Measurements from ENCODE around the gene MSH6.

Gene MSH6, protein sequence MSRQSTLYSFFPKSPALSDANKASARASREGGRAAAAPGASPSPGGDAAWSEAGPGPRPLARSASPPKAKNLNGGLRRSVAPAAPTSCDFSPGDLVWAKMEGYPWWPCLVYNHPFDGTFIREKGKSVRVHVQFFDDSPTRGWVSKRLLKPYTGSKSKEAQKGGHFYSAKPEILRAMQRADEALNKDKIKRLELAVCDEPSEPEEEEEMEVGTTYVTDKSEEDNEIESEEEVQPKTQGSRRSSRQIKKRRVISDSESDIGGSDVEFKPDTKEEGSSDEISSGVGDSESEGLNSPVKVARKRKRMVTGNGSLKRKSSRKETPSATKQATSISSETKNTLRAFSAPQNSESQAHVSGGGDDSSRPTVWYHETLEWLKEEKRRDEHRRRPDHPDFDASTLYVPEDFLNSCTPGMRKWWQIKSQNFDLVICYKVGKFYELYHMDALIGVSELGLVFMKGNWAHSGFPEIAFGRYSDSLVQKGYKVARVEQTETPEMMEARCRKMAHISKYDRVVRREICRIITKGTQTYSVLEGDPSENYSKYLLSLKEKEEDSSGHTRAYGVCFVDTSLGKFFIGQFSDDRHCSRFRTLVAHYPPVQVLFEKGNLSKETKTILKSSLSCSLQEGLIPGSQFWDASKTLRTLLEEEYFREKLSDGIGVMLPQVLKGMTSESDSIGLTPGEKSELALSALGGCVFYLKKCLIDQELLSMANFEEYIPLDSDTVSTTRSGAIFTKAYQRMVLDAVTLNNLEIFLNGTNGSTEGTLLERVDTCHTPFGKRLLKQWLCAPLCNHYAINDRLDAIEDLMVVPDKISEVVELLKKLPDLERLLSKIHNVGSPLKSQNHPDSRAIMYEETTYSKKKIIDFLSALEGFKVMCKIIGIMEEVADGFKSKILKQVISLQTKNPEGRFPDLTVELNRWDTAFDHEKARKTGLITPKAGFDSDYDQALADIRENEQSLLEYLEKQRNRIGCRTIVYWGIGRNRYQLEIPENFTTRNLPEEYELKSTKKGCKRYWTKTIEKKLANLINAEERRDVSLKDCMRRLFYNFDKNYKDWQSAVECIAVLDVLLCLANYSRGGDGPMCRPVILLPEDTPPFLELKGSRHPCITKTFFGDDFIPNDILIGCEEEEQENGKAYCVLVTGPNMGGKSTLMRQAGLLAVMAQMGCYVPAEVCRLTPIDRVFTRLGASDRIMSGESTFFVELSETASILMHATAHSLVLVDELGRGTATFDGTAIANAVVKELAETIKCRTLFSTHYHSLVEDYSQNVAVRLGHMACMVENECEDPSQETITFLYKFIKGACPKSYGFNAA (N-terminal part only)

DNA sequence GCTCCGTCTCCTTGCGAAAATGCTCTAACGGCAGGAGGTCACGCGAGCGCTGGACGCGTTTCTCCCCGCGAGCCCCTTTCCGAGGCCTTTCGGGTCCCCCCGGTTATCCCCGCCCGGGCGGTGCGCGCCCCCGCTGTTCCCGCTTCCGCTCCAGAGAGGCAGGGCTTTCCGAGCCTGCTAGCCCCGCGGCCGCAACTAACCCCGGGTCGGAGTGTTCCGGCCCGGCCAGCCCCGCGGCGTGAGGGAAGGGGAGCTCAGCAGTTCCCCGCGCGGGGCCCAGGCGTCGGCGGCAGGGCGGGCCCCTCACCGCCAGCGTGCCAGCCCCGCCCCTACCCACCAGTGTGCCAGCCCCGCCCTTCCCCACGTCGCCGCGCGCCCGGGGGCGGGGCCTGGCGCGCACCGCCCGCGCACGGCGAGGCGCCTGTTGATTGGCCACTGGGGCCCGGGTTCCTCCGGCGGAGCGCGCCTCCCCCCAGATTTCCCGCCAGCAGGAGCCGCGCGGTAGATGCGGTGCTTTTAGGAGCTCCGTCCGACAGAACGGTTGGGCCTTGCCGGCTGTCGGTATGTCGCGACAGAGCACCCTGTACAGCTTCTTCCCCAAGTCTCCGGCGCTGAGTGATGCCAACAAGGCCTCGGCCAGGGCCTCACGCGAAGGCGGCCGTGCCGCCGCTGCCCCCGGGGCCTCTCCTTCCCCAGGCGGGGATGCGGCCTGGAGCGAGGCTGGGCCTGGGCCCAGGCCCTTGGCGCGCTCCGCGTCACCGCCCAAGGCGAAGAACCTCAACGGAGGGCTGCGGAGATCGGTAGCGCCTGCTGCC lies at the start of gene MSH6:
MSH6 (plus strand) TSS at position 475 of the 815 bp plus-strand sequence; CDS start at position 564, 89 bp downstream.
- peak; percentile 48 to 93 (median 86) for DNase-seq

DNA sequence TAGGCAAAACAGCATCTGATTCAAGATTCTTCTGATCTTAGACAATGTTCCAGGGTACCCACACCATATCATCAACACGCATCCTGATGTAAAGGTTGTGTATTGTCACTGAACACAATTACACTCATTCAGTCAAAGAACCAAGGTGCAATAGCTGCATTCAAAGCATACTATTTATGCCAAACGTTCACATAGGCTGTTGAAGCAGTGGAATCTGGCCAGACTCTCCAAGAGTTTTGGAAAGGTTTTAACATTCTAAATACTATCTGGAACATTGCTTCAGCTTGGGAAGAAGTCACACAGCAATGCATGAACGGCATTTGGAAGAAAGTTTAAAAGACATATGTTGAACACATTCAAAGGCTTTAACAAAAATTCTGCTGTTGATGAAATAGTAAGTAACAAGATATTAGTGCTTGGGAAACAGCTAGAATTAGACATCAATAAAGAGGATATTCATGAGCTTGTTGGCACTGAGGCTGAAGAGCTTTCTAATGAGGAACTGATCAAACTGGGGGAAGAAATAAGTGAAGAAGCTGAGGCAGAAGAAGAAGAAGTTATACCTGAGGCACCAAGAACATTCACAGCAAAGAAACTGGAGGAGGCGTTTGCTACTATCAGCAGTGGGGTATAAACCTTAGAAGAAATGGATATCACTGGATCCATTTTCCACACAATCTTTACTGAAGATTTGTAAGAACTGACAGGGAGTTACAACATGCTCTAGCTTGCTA lies 47.6 kb upstream of the MSH6 start:
- no peak for DNase-seq

DNA sequence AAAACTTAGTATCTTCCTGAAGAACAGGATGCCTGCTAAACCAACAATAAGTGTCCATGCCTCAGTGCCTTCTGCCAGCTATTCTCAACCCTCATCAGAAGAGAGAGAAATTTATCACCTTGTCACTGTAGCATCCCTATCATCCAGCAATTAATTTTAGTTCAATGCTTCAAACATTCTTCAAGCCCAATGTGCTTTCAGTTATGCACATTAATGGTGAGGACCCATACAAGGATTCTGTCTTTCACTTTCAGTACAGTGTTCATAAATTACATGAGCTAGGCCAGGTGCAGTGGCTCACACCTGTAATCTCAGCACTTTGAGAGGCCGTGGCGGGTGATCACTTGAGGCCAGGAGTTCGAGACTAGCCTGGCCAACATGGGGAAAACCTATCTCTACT lies 47.0 kb upstream of the MSH6 start:
- DNase-seq = no peak

DNA sequence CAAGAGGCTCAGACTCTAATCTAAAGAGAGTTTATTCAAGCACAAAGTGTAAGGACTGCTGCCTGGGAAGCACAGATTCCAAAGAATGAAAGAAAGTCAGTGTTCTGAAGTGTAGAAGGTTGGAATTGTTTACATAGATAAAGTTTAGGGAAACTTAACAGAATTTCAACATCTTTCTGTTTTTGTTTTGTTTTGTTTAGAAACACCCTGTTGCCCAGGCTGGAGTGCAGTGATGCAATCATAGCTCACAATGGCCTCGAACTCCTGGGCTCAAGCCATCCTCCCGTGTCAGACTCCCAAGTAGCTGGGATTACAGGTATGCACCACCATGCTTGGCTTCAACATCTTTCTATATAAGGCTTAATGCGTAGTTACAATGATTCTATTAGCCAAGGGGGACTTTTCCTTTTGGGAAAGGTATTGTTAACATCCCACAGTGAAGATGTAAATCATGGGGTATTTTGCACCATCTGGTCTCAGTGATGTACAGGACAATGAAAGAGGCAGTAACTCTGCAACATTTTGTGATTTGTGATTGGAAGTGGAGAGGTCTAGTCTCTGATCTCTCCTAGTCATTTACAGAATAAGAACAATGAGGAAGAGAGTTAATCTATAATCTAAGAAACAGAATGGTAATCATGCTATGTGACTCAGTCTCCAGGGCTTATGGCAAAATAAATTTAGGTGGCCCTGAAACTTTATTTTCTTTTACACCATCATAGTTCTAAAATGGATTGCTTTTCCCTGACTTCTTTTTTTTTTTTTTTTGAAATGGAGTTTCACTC lies 45.6 kb upstream of the MSH6 start:
- DNase-seq = no peak

DNA sequence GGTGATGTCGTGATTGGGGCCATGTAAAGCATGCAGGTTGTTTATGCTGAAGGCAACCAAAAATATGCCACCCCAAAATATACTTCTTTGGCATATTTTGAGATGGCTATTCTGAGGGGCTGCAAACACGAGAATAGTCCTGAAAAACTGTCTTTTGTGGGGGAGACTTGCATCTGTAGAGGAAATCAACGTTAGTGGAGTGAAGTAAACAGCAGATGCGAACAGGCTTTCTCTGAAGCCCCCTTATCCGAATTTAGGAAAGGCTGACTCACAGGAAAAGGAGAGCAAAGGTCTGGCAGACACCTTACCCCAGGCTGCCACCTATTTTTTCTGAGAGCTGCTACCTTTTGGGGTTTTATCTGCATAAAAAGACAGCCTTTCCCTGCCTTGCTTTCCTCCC lies 44.6 kb upstream of the MSH6 start:
- DNase-seq = no peak

DNA sequence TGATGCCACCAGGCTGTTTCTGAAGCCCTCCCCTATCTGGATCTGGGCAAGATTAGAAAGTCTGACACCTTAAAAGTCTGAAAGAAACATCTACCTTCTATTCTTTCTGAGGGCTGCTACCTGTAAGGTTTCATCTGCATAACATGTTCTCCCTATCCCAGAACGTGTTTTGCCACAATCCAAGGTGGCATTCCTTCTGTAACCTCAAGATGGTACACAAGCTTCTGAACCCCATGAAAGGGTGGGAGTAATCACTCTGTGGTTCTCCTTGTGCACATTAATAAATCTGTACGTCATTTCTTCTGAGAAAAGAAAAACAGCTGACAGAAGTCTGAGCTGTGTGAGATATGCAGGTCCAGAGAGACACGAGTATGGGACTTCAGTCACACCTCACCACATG lies 41.8 kb upstream of the MSH6 start:
- DNase-seq = no peak

DNA sequence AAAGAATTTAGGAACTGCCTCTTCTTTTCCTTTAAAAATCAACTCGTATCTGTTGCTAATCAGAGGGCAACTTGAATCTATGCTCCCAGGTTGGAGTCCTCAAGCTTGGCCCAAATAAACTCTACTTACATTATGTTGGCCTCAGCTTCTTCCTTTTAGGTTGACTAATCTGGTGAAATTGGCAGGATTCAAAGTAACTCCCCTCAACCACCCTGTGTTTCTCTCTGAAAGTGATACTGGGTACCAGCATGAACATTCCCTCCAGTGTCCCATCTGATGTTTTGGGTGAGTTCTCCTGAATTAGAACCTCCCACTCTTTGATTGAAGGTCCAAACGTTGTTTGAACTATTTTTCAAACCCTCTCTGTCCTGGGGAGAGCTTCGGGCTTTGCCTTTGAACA lies 41.3 kb upstream of the MSH6 start:
- no peak for DNase-seq

DNA sequence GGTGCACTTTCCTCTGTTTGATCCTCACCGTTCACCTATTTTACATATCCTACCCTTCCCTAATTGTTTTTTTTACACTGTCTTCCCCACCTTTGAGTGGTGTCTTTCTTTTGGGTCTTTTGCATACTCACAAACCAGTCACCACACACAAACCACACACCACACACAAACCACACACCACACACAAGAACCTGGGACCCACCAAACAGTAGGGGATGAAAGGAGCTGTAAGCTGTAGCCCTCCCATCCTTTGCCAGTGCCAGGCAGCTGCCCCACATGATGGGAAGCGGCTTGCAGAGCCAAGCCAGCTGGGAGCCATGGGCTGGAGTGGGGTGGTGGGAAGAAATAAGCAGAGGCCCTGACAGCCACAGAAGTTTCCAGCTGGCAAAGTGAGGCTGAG lies 38.9 kb upstream of the MSH6 start:
- DNase-seq = no peak

DNA sequence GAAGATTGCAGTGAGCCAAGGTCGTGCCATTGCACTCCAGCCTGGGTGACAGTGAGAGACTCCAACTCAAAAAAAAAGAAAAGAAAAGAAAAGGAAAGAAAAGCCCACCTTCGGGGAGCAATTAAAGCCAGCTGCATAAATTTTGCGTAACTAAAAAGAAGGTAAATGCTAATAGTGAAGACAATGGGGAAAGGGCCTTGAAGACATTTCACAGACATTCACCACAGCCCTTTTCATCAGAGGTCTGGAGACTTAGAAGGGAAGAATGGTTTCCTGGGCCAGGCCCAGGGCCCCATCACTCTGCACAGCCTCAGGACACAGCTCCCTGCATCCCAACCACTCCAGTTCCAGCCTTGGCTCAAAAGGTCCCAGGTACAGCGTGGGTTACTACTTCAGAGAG lies 35.1 kb upstream of the MSH6 start:
- DNase-seq = no peak

DNA sequence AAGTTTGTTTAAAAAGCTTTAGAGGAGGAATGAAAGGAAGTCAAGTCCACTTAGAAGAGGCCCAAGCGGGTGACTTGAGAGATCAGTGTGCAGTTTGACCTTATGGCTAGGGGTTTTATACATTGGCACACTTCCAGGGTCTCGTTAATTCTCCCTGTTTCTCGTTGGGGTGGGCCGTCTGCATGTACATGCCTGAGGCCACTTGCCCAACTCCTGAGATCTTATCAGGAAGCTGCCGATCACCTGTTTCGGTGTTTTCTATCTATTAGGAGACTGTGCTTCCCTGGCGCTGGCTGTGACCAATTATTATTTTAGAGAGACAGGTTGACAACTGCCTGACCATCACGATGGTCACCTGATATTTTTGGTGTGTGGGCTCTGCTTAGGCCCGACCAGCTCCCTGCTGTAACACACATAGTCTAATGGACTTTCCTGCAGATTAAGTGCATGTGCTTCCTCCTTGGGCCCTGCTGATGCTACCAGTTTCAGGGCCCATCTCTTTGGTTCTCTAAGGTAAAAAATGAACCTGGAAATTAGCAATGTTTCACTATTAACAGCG lies 31.0 kb upstream of the MSH6 start:
- DNase-seq = peak in 7 of 58 donors; percentile 5 to 63 (median 17)

DNA sequence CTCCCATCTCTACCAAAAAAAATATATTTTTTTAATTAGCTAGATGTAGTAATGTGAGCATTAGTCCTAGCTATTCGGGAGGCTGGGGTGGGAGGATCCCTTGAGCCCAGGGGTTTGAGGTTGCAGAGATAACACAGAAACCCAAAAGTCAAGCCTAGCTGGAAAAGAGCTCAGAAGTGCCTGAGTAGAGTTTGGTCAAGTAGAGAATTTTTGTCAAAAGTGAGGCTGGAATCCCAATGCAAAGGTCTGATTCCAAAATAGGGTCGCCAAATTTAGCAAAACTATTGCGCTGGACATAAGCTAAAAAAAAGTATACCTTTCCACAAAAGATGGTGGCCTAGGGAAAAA lies 15.5 kb upstream of the MSH6 start:
- DNase-seq = no peak

DNA sequence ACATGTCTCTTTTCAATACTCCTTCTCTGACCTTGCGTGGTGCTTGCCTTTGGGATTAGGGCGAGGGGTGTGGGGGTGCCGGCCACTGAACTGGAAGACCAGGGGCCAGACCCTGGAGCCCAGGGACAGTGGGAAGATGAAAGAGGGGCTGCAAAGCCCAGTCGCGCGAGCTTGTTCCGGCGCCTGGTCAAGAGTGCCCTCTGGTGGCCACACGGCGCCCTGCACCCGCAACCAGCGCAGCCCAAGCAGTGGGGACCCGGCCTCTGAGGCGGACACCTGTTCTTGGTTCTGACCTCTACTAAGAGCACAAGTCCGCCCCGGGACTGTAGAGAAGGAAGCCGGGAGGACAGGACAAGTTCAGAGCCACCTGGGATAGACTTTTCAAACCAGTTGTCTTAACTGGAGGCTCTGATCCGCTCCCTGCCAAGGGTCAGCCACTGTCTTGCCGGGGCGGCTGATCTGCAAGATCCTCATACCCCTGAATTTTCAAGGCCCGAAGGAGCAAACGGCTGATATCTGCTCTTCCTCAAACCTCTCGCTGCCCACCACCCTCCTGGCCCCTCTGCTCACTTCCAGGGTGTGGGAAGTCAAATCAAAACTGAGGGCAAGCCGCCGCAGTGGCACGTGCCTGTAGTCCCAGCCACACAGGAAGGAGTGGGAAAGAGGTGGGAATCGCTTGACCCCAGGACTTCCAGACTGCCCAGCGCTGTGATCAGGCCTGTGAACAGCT lies 14.9 kb upstream of the MSH6 start:
- DNase-seq = peak in 54 of 58 donors; percentile 1 to 76 (median 50)

DNA sequence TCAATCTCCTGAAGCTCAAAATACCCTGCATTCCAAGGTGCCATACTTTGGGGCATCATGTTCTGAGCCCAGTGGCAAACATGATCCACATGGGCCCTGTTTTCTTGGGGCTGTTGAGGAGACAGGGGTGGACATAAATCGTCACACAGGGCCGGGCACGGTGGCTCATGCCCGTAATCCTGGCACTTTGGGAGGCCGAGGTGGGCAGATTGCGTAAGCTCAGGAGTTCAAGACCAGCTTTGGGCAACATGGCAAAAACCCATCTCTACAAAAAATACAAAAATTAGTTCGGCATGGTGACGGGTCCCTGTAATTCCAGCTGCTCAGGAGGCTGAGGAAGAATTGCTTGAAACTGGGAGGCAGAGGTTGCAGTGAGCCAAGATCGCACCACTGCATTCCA lies 13.6 kb upstream of the MSH6 start:
- no peak for DNase-seq

DNA sequence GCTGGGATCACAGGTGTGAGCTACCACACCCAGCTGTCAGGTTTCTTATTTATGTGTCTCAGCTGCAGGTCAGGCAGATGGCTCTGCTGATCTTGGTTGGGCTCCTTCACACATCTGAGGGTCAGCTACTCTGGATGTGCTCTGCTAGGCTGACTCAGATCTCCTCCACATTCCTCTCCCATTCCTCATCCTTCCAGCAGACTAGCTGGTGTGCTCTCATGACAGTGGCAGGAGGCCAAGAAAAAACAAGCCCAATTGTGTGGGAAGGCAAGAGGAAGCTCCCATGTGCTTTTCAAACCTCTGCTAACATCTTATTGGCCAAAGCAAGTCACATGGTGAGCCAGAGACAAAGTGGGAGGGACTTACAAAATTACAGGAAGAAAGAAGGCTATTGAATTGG lies 11.7 kb upstream of the MSH6 start:
- DNase-seq = peak in 37 of 58 donors; percentile 0 to 86 (median 37)

DNA sequence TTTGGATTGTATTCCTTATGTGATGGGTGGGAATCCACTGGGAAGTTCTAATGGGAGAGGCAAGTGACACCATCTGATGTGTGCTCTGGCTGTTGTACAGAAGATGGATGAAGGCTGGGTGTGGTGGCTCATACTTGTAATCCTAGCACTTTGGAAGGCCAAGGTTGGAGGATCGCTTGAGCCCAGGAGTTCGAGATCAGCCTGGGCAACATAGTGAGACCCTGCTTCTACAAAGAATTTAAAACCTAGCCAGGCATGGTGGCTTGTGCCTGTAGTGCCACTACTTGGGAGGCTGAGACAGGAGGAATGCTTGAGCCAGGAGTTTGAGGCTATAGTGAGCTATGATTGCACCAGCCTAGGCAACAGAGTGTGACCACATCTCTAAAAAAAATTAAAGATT lies 10.6 kb upstream of the MSH6 start:
- no peak for DNase-seq

DNA sequence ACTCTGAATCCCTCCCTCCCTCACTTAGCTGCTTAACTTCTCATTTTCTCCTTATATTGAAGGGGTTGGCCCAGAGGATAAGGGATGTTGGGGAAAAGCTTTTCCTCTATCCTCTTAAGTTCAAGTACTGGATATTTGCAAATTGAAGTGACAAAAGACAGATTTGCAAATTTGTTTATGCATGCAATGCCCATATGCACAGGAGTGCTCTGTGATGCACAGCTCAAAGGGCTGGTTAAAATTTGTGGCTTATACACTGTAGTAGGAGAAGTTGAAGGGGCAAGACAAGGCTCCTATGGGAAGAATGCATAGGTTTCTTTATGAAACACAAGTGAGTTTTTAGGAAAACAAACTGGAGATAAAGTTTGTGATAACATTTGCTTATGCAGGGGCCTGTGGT lies 8.4 kb upstream of the MSH6 start:
- no peak for DNase-seq

DNA sequence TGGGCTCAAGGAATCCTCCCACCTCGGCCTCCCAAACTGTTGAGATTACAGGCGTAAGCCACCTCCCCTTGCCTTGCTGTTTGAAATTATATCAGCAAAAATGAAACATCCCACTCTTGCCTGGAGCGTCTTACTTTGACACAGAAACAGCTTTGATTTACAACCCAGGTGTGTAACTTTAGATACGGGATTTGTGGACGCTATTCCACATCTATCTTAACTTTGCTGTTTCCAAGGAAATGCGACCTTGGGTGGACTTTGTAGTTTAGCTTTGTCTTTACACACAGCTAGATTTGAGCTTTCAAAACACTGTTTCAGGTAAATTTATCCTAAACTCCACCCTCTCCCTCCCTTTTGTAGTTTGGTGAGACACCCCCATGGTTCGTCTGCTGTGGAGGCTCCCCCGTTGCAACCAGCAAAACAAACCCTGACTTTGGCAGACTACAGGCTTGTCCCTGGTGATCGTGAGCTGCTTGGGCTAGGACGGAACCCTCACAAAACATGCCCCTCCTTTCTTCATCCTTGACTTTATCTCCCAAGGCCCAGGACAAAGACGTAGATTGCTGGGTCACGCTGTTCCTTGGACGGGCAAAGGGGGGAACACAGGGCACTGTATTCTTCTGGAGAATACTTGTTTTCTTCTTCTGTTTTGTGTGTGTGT lies 5.5 kb upstream of the MSH6 start:
- no peak for DNase-seq

Data from anterior cingulate cortex (tissue), 58 donors.